GM19025 (cell line): ENCODE results near the gene PDE6D.
A peak's percentile ranks its signal among the peaks of the same experiment; 100 is the strongest.

Source experiments
- ATAC-seq: cut with Tn5 transposase; IDR thresholded peaks from one replicate; pipeline ENCODE4 v1.9.1; 2021; ENCODE audit warnings: mild to moderate bottlenecking, low read depth, moderate library complexity; ENCODE audit not compliant: unreplicated experiment

PDE6D gene

GRCh38 chr2:231780909-231781797 is at the start of gene PDE6D:
Gene PDE6D, minus strand, starts transcription at chr2:231781282. Its CDS starts 168 bp downstream, at chr2:231781114.
- peak; percentile 88 for ATAC-seq

GRCh38 chr2:231821908-231822307 is 40.8 kb upstream of the PDE6D start:
- ATAC-seq = no peak

DNA sequence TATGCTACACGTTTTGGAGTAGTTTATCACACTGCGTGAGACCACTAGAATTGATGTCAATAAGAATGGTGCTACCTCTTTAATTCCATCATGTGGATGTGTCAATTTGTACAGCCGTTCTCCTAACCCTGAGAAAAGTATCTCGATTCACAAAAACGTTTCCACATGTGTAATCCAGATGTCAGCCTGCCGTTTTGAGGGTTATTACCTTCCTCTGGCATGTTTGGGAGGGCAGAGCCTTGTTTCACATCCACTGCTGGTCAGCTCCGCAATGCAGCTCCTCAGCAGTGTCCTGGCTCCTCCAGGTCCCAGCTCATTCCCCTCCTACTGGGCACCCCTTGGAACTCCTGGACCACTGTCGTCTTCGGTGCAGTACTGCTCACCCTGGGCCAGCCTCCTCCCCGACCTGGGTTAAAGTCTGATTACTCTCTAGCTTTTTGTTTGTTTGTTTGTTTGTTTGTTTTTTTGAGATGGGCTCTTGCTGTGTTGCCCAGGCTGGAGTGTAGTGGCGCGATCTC is 39.8 kb upstream of the PDE6D start:
- ATAC-seq = no peak

- no peak for ATAC-seq
Measured at GRCh38 chr2:231819447-231820042, 38.5 kb upstream of the PDE6D start.

- ATAC-seq = no peak
Measured at GRCh38 chr2:231816327-231817026, 35.4 kb upstream of the PDE6D start.

- ATAC-seq = no peak
Measured at GRCh38 chr2:231810905-231811304, 29.8 kb upstream of the PDE6D start.

GRCh38 chr2:231807020-231807419 is 25.9 kb upstream of the PDE6D start:
- ATAC-seq = no peak

- no peak for ATAC-seq
Measured at GRCh38 chr2:231803501-231804138, 22.5 kb upstream of the PDE6D start.

DNA sequence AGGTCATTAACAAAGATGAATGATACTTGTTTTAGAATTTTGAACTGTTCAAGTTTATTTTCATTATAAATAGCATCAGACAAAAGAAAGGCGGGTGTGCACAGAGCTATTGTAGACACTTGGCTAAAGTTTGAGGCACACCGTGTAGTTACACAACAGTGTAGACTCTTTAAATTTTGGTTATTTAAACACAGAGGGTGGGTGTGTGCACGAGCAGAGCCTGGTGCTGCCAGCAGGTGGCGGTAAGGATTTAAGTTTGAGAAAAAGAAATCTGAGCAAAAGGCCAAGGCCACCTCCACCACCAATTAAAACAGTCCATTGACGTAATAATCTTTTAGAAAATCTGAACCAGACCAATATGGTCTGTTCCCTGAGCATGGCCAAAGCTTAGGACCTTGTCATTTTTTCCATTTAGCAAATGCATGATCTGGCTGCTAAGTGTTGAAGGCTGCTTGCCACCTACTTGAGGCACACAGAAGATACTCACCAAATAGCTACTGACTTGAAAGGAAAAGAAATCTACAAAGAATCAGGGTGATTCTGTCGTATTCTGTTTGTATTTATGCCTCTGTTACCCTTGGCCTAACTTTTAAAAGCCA is 19.5 kb upstream of the PDE6D start:
- ATAC-seq = no peak

DNA sequence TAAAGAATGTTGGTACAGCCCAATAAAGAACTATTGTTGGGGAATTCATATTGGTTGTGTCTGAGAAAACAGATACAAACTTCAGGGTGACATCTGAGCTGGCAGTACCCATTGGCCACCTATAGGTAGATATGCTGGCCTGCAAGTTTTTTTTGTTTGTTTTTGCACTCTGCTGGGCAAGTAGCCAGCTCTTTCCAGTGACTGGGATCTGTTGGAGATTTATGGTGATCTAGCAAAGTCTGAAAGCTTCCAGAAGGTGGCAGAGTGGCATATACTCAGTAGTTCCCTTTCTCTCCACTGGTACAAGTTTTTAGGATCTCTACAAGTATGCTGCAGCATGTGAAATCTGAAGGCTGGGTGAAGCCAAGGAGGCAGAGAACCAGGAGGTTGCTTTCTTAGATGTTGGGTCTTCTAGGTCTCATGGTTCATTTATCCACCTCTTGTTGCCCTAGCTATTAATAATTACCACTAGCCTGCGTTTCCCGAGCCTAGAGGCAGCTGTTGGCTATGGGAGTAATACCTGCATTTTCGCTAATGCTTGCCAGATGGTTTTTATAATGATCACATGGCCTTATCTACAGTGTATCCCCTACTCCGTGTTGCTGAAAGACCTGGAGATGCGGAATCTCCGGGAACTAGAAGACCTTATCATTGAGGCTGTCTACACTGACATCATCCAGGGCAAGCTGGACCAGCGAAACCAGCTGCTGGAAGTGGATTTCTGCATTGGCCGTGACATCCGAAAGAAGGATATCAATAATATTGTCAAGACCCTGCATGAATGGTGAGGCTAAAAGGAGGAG is 14.6 kb upstream of the PDE6D start:
- no peak for ATAC-seq

GRCh38 chr2:231794383-231794782 is 13.3 kb upstream of the PDE6D start:
- ATAC-seq = no peak

- ATAC-seq = no peak
Measured at GRCh38 chr2:231791107-231791506, 10.0 kb upstream of the PDE6D start.

GRCh38 chr2:231786917-231787292 is 5.8 kb upstream of the PDE6D start:
- ATAC-seq = no peak

DNA sequence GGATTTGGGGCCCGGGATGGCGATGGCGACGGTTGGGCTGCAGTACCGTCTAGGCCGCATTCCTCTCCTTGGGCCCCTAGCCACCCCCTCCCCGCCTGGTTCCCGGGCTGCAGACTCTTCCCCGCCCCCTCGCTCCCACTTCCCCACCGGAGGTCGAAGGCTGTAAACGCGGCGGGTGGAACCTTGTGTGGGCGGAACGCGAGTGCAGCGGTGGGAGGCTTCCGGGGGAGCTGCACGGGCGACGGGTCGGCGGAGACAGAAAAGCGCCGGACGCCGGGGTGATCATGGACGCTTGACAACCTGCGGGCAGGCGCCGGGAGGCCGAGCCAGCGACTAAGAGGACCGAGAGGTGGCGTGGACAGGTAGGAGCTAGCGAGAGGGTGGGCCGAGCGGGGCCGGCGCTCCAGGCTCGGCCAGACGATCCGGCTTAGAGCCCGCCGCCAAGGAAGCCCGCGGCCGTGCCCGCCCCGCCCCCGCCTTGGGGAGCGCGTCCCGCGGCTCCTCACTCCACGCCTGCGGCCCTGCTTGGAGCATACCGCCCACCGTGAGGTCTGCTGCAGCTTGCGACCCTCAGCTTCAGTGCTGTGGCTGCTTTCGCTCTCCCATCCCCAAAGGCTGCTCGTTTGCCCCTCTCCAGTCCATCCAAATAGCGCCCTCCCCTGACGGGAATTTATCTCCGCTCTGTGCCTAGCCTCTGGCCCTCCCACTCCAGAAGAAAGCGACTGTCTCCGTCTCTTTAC is 5.3 kb upstream of the PDE6D start, which contains the start of gene COPS7B:
COPS7B (plus strand) TSS at position 269 of the 740 bp plus-strand sequence. CDS start 2,126 bp downstream, outside the sequence.
- peak; percentile 51 for ATAC-seq

DNA sequence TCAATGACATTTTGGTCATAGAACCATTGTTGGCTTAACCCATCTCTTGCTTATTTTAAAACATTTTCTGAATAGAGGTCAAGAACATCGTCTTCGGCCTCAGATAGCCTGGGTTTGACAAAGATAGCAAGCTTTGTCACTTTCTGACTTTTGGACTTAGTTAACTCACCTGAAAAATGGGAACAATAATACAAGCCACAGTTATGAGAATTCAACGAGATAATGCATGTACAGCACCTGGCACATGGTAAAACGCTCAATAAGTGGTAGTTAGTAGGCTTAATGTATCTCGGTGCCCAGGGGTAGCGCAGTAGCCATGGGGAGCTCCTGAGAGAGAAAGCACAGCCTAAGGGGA is 4.7 kb upstream of the PDE6D start:
- no peak for ATAC-seq

DNA sequence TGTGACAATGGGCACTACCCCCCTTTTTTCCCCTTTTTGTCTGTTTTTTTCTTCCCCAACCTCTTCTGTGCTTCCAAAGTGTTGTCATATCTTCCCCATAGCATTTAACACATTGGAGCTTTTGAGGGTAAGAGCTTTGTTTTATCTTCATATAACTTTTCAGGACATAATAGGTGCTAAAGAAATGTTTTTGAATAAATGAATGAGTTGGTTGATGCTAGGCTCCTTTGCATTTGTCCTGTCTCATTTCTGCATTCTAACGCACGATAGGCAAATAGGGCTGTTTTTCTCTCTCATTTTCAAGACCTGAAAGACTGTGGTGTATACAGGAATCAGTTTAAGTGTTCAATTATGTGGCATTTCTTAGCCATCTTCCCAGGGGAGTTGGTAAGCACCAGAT is 4.3 kb upstream of the PDE6D start:
- no peak for ATAC-seq

DNA sequence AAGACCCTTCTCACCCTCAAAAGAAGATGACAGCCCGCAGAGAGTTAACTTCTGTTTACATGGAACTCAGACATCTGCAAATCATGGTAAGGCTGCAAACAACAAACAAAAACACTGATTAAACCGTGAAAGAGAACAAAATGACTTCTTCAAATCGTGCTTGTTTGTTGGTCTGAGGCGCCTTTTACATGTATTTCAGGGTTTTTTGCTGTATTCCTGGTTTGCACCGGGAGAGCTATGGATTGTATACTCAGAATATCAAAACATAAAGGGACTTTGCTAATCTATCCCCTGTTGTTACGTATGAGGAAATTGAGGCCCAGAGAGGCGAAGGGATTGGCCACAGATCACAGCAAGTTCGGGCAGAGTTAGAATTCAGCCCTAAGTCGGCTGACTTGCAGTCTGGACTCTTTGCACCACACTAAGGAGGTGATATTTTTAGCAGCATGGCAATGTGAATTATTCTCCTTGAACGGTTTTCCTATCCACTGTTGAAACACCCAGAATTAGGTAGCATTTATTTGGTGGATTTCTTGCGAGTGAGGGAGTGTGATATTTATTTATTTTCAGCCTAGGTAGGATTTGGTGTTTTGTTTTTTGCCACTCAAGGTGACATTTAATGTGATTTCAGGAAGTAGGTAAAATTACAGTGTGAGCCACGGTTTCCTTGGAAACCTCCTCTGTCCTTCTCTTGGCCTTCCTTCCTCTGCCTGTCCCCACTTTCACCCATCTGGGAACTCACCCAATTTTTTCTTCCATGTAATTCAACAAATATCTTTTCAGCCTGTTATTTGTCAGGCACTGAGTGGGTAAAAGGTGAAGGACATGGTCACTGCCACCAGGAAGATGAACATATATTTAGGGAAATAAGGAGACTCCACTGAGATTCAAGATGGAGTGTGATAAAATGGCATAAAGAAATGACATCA is 980 bp upstream of the PDE6D start:
- no peak for ATAC-seq
